SK-N-SH (cell line): ENCODE measurements around the gene GRK5. TPM values are rescaled to one million over a fixed set of nuclear protein-coding genes. Genes with fewer than 3 reads are reported as not detected.

ENCODE experiments used
- CTCF ChIA-PET: fragments of 300-600, 350-600 bp; formaldehyde crosslinking; extraction: SDS; loops from one replicate; lab custom pipeline; 2021; lab: Yijun Ruan, JAX
- POLR2A ChIA-PET: fragments of 350-600 bp; sonication (Branson Sonifier 250); formaldehyde crosslinking; extraction: SDS; loops from one replicate; lab custom pipeline; 2020; ENCODE audit warnings: antibody characterized with exemption, inconsistent platforms; lab: Yijun Ruan, JAX
- DNase-seq: peaks from one replicate; pipeline ENCODE4 v3.0.0; 2012
- H2AFZ ChIP-seq: fragments of 200-600 bp; sonication (generic); 2 replicates; pipeline ENCODE4 v1.8.1; 2016; ENCODE audit warnings: antibody characterized with exemption, mild to moderate bottlenecking, low read depth
- H3F3A ChIP-seq: fragments of 200-600 bp; sonication (generic); replicated peaks from 2 replicates; pipeline ENCODE3; 2016; ENCODE audit warnings: antibody characterized with exemption, mild to moderate bottlenecking; ENCODE audit not compliant: insufficient read depth
- H3K27ac ChIP-seq, 2 experiments: fragments of 200-500 bp in 1 of 2; fragments of 200-600 bp in 1 of 2; sonication (Bioruptor generic) in 1 of 2; sonication (generic), shearing (Covaris generic) in 1 of 2; 2 replicates each; pipeline versions ENCODE4 v1.5.1 to v1.6.1; 2014 to 2016; ENCODE audit warnings: low read depth in 2 of 2, inconsistent platforms in 1 of 2, low read length in 1 of 2, mild to moderate bottlenecking in 1 of 2, mixed read lengths in 1 of 2
- H3K27me3 ChIP-seq: fragments of 200-600 bp; sonication (generic), shearing (Covaris generic); 2 replicates; pipeline ENCODE4 v1.6.1; 2016; ENCODE audit warnings: mixed run types; ENCODE audit not compliant: insufficient read depth
- H3K36me3 ChIP-seq, 2 experiments: fragments of 200-500 bp in 1 of 2; fragments of 200-600 bp in 1 of 2; sonication (Bioruptor generic) in 1 of 2; sonication (generic) in 1 of 2; replicated peaks in 1 of 2; 2 replicates each; pipeline versions ENCODE3 to v1.5.1; 2014 to 2016; ENCODE audit warnings: low read length in 1 of 2, mild to moderate bottlenecking in 1 of 2; ENCODE audit not compliant: insufficient read depth in 2 of 2, control insufficient read depth in 1 of 2
- H3K4me1 ChIP-seq, 2 experiments: fragments of 200-500 bp in 1 of 2; fragments of 200-600 bp in 1 of 2; sonication (Bioruptor generic) in 1 of 2; sonication (generic), shearing (Covaris generic) in 1 of 2; 2 replicates each; pipeline versions ENCODE4 v1.5.1 to v1.6.1; 2014 to 2016; ENCODE audit warnings: low read depth in 1 of 2, low read length in 1 of 2, mixed run types in 1 of 2; ENCODE audit not compliant: insufficient read depth in 2 of 2, control insufficient read depth in 1 of 2
- H3K4me2 ChIP-seq: fragments of 200-600 bp; sonication (generic), shearing (Covaris generic); 2 replicates; pipeline ENCODE4 v1.6.1; 2017; ENCODE audit warnings: mixed run types
- H3K4me3 ChIP-seq, 2 experiments: fragments of 200-500 bp in 1 of 2; fragments of 200-600 bp in 1 of 2; sonication (Bioruptor generic) in 1 of 2; sonication (generic), shearing (Covaris generic) in 1 of 2; 2 replicates each; pipeline versions ENCODE4 v1.5.1 to v1.8.1; 2014 to 2016; ENCODE audit warnings: low read depth in 2 of 2, inconsistent platforms in 1 of 2, low read length in 1 of 2, mild to moderate bottlenecking in 1 of 2, mixed read lengths in 1 of 2, moderate library complexity in 1 of 2
- H3K79me2 ChIP-seq: fragments of 200-600 bp; sonication (generic); 2 replicates; pipeline ENCODE4 v1.8.1; 2017; ENCODE audit warnings: mild to moderate bottlenecking; ENCODE audit not compliant: insufficient read depth
- H3K9ac ChIP-seq: fragments of 200-600 bp; sonication (generic); 2 replicates; pipeline ENCODE4 v1.6.1; 2017; ENCODE audit warnings: mixed run types
- H3K9me2 ChIP-seq: fragments of 200-600 bp; sonication (generic); 2 replicates; pipeline ENCODE4 v1.6.1; 2017; ENCODE audit warnings: mixed run types
- H3K9me3 ChIP-seq: fragments of 200-600 bp; sonication (generic); 2 replicates; pipeline ENCODE4 v1.6.1; 2017; ENCODE audit warnings: mixed run types, mild to moderate bottlenecking, moderate library complexity
- H4K20me1 ChIP-seq: fragments of 200-600 bp; sonication (generic); 2 replicates; pipeline ENCODE4 v1.6.1; 2017; ENCODE audit warnings: mild to moderate bottlenecking, mixed run types; ENCODE audit not compliant: insufficient read depth
- CHD2 ChIP-seq: fragments of 150-350 bp; IDR thresholded peaks from 2 replicates; pipeline ENCODE4 v1.6.1; 2018; ENCODE audit warnings: low read length; ENCODE audit not compliant: partially characterized antibody
- EP300 ChIP-seq, 2 experiments: IDR thresholded peaks; 2 replicates each; pipeline versions ENCODE4 v1.4.0 to v1.6.1; 2012; ENCODE audit warnings: borderline replicate concordance in 1 of 2, low read depth in 1 of 2, low read length in 1 of 2
- EZH2phosphoT487 ChIP-seq: fragments of 200-600 bp; sonication (generic); IDR thresholded peaks from 2 replicates; pipeline ENCODE4 v1.6.1; 2017; ENCODE audit warnings: low read depth, mixed run types, mild to moderate bottlenecking, antibody characterized with exemption, moderate library complexity, borderline replicate concordance
- FOSL2 ChIP-seq: IDR thresholded peaks from 2 replicates; pipeline ENCODE4 v1.4.0; 2012; ENCODE audit warnings: low read depth, mild to moderate bottlenecking, moderate library complexity, borderline replicate concordance
- FOXJ3 ChIP-seq: sonication (generic); formaldehyde crosslinking; IDR thresholded peaks from 2 replicates; pipeline ENCODE4 v1.5.1; 2020; ENCODE audit warnings: mild to moderate bottlenecking, missing genetic modification reagents
- FOXM1 ChIP-seq: IDR thresholded peaks from 2 replicates; pipeline ENCODE4 v1.4.0; 2012; ENCODE audit warnings: low read depth, mild to moderate bottlenecking
- GABPA ChIP-seq: IDR thresholded peaks from 2 replicates; pipeline ENCODE4 v1.4.0; 2012; ENCODE audit warnings: low read depth, mild to moderate bottlenecking
- GATA2 ChIP-seq: sonication (generic); formaldehyde crosslinking; IDR thresholded peaks from 2 replicates; pipeline ENCODE4 v1.5.0; 2020; ENCODE audit warnings: mild to moderate bottlenecking, missing genetic modification reagents
- IRF3 ChIP-seq: fragments of 150-350 bp; IDR thresholded peaks from 2 replicates; pipeline ENCODE4 v1.6.1; 2016; ENCODE audit warnings: mild to moderate bottlenecking, low read depth, low read length
- JUND ChIP-seq: IDR thresholded peaks from 2 replicates; pipeline ENCODE4 v1.4.0; 2012
- MAX ChIP-seq: IDR thresholded peaks from 2 replicates; pipeline ENCODE4 v1.4.0; 2012; ENCODE audit warnings: low read depth
- NFIC ChIP-seq: IDR thresholded peaks from 2 replicates; pipeline ENCODE4 v1.4.0; 2012; ENCODE audit warnings: borderline replicate concordance
- NRF1 ChIP-seq: IDR thresholded peaks from 2 replicates; pipeline ENCODE4 v1.6.1; 2012; ENCODE audit warnings: low read depth, mild to moderate bottlenecking, low read length
- POLR2AphosphoS5 ChIP-seq: IDR thresholded peaks from 2 replicates; pipeline ENCODE4 v1.6.1; 2012; ENCODE audit warnings: low read depth, low read length
- RXRA ChIP-seq: IDR thresholded peaks from 2 replicates; pipeline ENCODE4 v1.4.0; 2012; ENCODE audit warnings: low read depth, mild to moderate bottlenecking, borderline replicate concordance
- TAF1 ChIP-seq: IDR thresholded peaks from 2 replicates; pipeline ENCODE4 v1.6.1; 2012; ENCODE audit warnings: low read depth, mild to moderate bottlenecking, low read length, moderate library complexity, borderline replicate concordance
- TCF12 ChIP-seq: IDR thresholded peaks from 2 replicates; pipeline ENCODE4 v1.4.0; 2012
- TEAD4 ChIP-seq: IDR thresholded peaks from 2 replicates; pipeline ENCODE4 v1.4.0; 2012; ENCODE audit warnings: mild to moderate bottlenecking, borderline replicate concordance; ENCODE audit not compliant: insufficient read depth
- YY1 ChIP-seq: IDR thresholded peaks from 2 replicates; pipeline ENCODE4 v1.4.0; 2012; ENCODE audit warnings: low read depth, mild to moderate bottlenecking
- ZBTB33 ChIP-seq: IDR thresholded peaks from 2 replicates; pipeline ENCODE4 v1.4.0; 2012; ENCODE audit warnings: low read depth, borderline replicate concordance
- WGBS: methylation state at CpG from one replicate; pipeline ENCODE4 v1.1.6; 2017; ENCODE audit warnings: low lambda C conversion rate; 5-methylcytosine and 5-hydroxymethylcytosine counted together
- polyA plus RNA-seq, 3 experiments: library from polyadenylated mRNA; depleted of rRNA; stranded (reverse); fragments of >200 nt; gene quantifications; 2 replicates each; pipeline ENCODE4 v1.2.3, GENCODE V29; 2012
- TF ChIP-seq, protein P1 (sequence below): IDR thresholded peaks from 2 replicates; pipeline ENCODE4 v1.6.1; 2012; ENCODE audit warnings: mild to moderate bottlenecking, low read depth, low read length, moderate library complexity

GRK5 gene
- polyA plus RNA-seq, 1 of the 3 experiments (the other 2 are of a cell fraction) = 12.1 TPM

GRCh38 chr10:119357412-119358151 is 150.2 kb downstream of the GRK5 start (continued):
- TF ChIP-seq, protein P1, sequence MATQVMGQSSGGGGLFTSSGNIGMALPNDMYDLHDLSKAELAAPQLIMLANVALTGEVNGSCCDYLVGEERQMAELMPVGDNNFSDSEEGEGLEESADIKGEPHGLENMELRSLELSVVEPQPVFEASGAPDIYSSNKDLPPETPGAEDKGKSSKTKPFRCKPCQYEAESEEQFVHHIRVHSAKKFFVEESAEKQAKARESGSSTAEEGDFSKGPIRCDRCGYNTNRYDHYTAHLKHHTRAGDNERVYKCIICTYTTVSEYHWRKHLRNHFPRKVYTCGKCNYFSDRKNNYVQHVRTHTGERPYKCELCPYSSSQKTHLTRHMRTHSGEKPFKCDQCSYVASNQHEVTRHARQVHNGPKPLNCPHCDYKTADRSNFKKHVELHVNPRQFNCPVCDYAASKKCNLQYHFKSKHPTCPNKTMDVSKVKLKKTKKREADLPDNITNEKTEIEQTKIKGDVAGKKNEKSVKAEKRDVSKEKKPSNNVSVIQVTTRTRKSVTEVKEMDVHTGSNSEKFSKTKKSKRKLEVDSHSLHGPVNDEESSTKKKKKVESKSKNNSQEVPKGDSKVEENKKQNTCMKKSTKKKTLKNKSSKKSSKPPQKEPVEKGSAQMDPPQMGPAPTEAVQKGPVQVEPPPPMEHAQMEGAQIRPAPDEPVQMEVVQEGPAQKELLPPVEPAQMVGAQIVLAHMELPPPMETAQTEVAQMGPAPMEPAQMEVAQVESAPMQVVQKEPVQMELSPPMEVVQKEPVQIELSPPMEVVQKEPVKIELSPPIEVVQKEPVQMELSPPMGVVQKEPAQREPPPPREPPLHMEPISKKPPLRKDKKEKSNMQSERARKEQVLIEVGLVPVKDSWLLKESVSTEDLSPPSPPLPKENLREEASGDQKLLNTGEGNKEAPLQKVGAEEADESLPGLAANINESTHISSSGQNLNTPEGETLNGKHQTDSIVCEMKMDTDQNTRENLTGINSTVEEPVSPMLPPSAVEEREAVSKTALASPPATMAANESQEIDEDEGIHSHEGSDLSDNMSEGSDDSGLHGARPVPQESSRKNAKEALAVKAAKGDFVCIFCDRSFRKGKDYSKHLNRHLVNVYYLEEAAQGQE = no peak
- TF ChIP-seq JUND (no peak), GABPA (no peak), POLR2AphosphoS5 (no peak), TEAD4 (no peak), TAF1 (no peak), CHD2 (no peak), FOXJ3 (CRISPR knock-in tag) (no peak), ZBTB33 (no peak), FOSL2 (no peak)
- TF ChIP-seq, all 33 proteins: peak for 0

DNA sequence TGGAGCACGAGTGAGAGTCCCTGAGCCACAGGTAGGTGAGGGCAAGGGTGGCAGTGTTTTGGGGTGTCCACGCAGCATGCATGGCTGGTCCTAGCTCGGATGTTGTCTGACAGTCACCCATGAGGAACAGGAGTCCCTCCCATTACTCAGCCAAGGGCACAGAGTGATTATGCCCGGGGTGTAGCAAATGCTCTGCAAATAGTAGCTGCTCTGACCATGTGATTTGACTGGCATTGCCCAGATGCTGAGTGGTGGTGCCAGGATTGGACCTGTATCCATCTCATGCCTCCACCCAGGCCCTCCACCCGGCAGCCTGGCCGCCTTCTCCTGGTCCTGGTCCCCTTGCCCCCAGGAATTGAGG is 150.8 kb downstream of the GRK5 start:
- WGBS = 87% methylated on average over 5 of the region's 6 CpGs
- H3K4me1 ChIP-seq = peaks cover 0 to 25% of the 10 kb centered on the region in 2 experiments; a peak in 1 of 4 replicates
- H2AFZ ChIP-seq = no peak overlapping the region
- H3K27me3 ChIP-seq = no peaks in the 10 kb centered on the region
- ChIA-PET CTCF (interaction anchor here (1.2 to 1.6 kb wide), 3 partner anchors 24 to 152 kb away, joined by 3 to 5 read pairs (median 4); no protein-coding TSS in a partner anchor), POLR2A (no interaction called here)
- no peak overlapping the region; a peak in 1 of 4 replicates for H3K27ac ChIP-seq
- H3K4me2 ChIP-seq = no peak overlapping the region
- TF ChIP-seq EZH2phosphoT487 (no peak), ZBTB33 (no peak), NRF1 (no peak), TCF12 (no peak), GABPA (no peak), TAF1 (no peak), MAX (no peak), RXRA (no peak), IRF3 (no peak), GATA2 (CRISPR knock-in tag) (no peak), YY1 (no peak), NFIC (no peak), FOXM1 (no peak), EP300 (IDR thresholded peaks at IDR 0.05; ENCODE audit: borderline replicate concordance in 1 of 2, low read depth in 1 of 2, low read length in 1 of 2) (no peak)
- no peak overlapping the region for H3K4me3 ChIP-seq
- no peaks in the 10 kb centered on the region for H4K20me1 ChIP-seq
- no peak overlapping the region for H3K9ac ChIP-seq
- DNase-seq = no peak
- no peaks in the 10 kb centered on the region for H3F3A ChIP-seq
- H3K79me2 ChIP-seq = no peaks in the 10 kb centered on the region
- no peaks in the 10 kb centered on the region for H3K36me3 ChIP-seq
- H3K9me3 ChIP-seq = no peaks in the 10 kb centered on the region
- H3K9me2 ChIP-seq = no peaks in the 10 kb centered on the region
